GM12892 (cell line): ENCODE measurements around the gene DSN1.

Experiments
- POLR2A ChIP-seq: IDR thresholded peaks from 2 replicates; pipeline ENCODE4 v1.6.1; 2011; ENCODE audit warnings: low read depth, low read length, control low read depth
- POLR2AphosphoS5 ChIP-seq: IDR thresholded peaks from 2 replicates; pipeline ENCODE4 v1.6.1; 2011; ENCODE audit warnings: low read depth, low read length, control low read depth

GRCh38 chr20:36784900-36785299, 11.3 kb upstream of the DSN1 start:
- no peak for TF ChIP-seq POLR2A
- no peak for TF ChIP-seq POLR2AphosphoS5
